HG02981 (cell line): Measurements from ENCODE around the gene SFT2D2.

Source experiments
- ATAC-seq: cut with Tn5 transposase; IDR thresholded peaks from one replicate; pipeline ENCODE4 v1.9.1; 2021; ENCODE audit warnings: mild to moderate bottlenecking, moderate library complexity; ENCODE audit not compliant: unreplicated experiment

SFT2D2 gene

GRCh38 chr1:168263130-168263529, 37.3 kb downstream of the SFT2D2 start:
- ATAC-seq = no peak

- ATAC-seq = no peak
Observed at GRCh38 chr1:168264296-168264695, 38.5 kb downstream of the SFT2D2 start.

- ATAC-seq = no peak
Observed at GRCh38 chr1:168265596-168265995, 39.8 kb downstream of the SFT2D2 start.

- no peak for ATAC-seq
Observed at GRCh38 chr1:168266644-168267186, 40.9 kb downstream of the SFT2D2 start.

GRCh38 chr1:168271636-168272035, 45.8 kb downstream of the SFT2D2 start:
- no peak for ATAC-seq

- no peak for ATAC-seq
Observed at GRCh38 chr1:168273575-168273974, 47.8 kb downstream of the SFT2D2 start.

- no peak for ATAC-seq
Observed at GRCh38 chr1:168279253-168279652, 53.4 kb downstream of the SFT2D2 start.

GRCh38 chr1:168280296-168280927, 54.6 kb downstream of the SFT2D2 start, which contains the start of gene TBX19:
Gene TBX19, plus strand, starts transcription at chr1:168280877. Its CDS starts 214 bp downstream, at chr1:168281091.
- ATAC-seq = no peak

GRCh38 chr1:168281603-168282325, 56.0 kb downstream of the SFT2D2 start:
- no peak for ATAC-seq

GRCh38 chr1:168285521-168285790, 59.7 kb downstream of the SFT2D2 start:
- no peak for ATAC-seq

GRCh38 chr1:168285971-168286927, 60.4 kb downstream of the SFT2D2 start:
- ATAC-seq = no peak

- ATAC-seq = no peak
Observed at GRCh38 chr1:168287237-168287664, 61.4 kb downstream of the SFT2D2 start.

- no peak for ATAC-seq
Observed at GRCh38 chr1:168288311-168289052, 62.7 kb downstream of the SFT2D2 start.

- ATAC-seq = no peak
Observed at GRCh38 chr1:168291222-168291837, 65.5 kb downstream of the SFT2D2 start.

- ATAC-seq = no peak
Observed at GRCh38 chr1:168293356-168293755, 67.6 kb downstream of the SFT2D2 start.

- no peak for ATAC-seq
Observed at GRCh38 chr1:168295411-168296114, 69.8 kb downstream of the SFT2D2 start.

GRCh38 chr1:168297019-168297730, 71.4 kb downstream of the SFT2D2 start:
- ATAC-seq = no peak

- ATAC-seq = no peak
Observed at GRCh38 chr1:168298446-168298845, 72.6 kb downstream of the SFT2D2 start.

- ATAC-seq = no peak
Observed at GRCh38 chr1:168300626-168301025, 74.8 kb downstream of the SFT2D2 start.
